HG02571 (cell line): ENCODE measurements around the gene MYO1B.
"Not testable (repeated sequence)": the region's sequence is repeated elsewhere in the genome, so short reads cannot be mapped to it uniquely, and the experiment has no call there.

Experiments used
- ATAC-seq: cut with Tn5 transposase; IDR thresholded peaks from one replicate; pipeline ENCODE4 v1.9.1; 2021; ENCODE audit warnings: mild to moderate bottlenecking, moderate library complexity; ENCODE audit not compliant: unreplicated experiment

Gene MYO1B

DNA sequence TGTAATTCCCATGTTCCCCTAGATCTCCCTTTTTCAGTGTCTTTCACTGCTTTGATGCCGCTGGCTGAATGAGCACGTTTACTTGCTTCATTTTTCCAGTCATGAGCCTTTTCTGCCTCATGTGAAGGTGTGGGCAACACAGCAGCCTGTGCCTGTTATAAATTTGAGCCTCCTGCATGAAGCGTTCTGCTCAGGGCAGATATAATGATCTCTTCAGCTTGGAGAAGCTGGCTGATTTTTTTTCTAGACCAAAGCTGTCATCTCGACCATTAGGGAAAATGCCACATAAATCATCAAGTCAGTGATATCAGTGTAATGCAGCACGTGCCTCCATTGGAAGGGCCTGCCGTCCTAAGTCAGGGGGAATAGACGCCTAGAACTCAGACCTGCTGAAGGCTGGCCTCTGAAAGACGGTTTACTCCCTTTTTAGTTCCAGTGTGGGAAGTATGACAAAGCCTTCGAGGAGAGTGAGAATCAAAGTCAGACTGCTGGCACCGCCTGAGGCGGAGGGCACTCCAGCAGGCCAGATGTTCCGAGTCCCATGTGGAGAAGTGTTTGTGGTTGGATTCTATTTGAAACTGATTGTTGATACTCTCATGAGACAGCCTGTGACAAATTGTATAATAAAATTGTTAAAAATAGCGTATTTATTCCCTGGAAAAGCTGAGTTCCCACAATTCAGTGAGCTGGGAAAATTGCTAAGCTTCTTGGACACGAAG lies 196.5 kb downstream of the MYO1B start:
- no peak for ATAC-seq

DNA sequence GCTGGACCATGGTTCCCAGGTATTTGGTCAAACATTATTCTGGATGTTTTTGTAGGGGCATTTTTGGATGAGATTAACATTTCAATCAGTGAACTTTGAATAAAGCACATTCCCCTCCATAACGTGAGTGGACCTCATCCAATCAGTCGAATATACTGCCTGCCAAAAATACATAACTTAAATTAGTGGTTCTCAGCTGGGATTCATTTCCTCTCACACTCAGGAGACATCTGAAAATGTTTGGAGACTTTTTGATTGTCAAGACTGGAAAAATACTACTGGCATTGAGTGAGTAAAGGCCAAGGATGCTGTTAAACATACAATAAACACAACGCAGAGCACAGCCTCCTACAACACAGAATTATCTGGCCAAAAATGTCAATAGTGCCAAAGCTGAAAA lies 198.2 kb downstream of the MYO1B start:
- no peak for ATAC-seq

DNA sequence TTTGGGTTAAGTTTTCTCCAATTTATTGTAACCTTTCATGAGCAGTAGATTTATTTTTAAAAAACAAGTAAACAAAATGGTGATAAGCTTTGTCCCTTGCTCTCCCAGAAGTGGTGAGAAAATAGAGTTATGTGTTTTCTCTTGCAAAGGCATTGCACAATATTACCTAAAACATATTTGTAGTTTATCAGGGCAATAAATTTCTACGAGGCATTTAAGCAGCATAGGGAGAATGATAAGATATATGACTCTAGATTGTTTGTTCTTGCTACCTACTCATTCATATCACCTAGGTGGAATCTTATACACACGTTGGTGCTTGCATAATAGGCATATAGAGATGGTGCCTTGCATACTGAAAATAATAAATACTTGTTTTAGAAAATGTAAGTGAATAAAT lies 201.7 kb downstream of the MYO1B start:
- ATAC-seq, result no peak

DNA sequence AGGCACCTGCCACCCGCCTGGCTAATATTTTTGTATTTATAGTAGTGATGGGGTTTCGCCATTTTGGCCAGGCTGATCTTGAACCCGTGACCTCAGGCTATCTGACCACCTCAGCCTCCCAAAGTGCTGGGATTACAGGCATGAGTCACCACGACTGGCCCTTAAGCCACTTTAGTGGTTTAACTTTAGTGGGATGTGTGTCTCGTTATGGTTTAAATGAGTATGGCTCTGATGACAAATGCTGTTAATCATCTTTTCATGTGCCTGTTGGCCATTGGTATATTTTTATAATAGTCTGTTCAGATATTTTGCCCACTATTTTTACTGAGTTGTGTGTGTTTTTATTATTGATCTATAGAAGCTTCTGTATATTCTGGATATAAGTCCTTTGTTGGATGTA lies 205.9 kb downstream of the MYO1B start:
- ATAC-seq, result no peak

DNA sequence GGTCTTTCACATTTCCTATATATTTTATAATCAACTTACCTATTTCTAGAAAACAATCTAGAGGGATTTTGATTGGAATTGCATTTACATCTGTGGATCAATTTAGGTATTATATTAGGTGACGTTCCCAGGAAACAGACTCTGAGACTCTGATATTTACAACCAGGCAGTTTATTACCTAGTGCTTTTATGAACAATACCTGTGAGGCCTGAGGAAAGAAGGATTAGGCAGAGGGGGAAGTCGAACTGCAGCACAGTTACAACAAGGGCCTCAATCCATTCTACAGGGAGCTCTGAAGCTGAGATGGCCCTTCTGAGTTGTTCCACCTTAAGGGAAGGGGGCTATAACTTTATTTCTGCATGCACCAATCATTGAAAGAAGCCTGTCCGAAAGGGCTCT lies 206.9 kb downstream of the MYO1B start:
- no peak for ATAC-seq

DNA sequence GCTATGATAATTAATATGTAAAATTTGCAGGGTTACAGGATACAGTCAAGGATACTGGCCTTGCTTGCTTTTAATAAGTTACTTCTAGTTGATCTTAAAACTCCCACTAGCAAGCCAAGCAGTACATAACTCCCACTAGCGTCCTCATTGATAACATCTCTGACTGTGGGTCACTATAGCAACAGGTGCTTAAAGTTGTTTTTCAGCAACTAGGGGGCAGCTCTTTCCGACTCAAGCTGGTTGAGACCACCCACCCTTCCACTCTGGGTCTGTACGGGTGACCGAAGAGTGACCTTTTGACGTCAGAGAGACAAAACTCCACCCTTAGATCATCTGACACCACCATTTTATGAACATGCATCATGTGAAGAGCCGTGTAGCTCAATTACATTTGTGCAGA lies 208.6 kb downstream of the MYO1B start:
- ATAC-seq, result no peak

DNA sequence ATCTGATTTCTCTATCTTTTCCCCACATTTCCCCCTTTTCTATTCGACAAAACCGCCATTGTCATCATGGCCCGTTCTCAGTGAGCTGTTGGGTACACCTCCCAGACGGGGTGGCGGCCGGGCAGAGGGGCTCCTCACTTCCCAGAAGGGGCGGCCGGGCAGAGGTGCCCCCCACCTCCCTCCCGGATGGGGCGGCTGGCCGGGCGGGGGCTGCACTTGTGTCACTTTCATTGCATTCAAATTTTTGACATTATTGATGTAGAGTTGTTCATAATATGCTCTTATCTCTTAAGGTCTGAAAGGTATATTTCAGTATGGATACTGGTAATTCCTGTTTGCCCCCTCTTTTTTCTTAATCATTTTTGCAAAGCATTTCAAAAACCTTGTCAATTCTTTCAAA lies 211.3 kb downstream of the MYO1B start:
- ATAC-seq, result not testable (repeated sequence)

DNA sequence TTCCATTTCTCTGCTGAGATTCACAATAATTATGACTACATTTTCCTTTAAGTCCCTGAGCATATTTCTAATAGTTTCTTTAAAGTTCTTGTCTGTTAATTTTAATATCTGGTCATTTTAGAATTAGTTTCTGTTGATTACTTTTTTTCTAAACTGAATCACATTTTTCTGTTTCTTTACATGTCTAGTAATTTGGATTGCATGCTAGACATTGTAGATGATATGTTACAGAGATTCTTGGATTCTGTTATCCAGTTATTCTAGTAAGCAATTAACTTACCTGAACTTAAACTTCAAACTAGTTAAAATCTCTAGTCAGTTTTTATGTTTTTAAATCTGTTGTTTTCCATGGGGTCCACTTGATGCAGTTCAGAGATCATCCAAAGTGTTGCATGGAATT lies 214.0 kb downstream of the MYO1B start:
- ATAC-seq, result no peak

DNA sequence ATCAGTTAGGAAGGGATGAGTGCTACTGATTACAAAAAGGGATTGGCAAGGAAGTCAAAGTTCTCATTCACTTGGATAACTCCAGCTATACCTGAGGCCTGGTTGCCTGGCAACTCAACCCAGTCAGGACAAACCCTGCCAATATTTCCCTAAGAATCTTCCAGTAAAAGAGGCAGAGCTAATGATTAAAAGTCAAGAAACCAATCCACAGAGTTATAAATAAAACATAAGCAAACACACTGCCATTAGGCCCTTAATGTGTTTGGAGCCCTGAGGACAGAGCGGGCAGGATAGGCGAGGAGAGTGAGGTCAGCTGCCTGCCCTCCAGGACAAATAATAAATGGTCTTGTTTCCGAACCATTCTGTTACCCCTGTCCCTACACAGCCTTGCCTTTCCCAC lies 217.2 kb downstream of the MYO1B start:
- ATAC-seq, result no peak

DNA sequence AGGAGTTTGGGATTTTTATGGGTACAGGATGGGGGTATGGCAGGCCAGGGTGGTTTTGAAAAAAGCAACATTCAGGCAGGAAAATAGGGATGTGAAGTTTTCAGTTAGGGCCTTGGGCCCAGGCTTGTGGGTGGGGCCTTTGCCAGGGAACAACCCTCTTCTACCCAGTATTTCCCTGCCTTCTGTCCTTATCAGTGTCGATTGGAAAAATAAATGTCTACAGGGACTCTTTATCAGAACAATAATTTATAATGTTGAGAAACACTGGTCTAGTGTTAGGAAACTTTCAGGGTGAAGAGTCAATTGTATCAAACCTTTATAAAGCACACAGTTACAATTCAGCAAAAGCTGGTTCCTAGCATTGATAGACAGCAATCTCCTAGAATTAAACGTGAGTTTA lies 218.6 kb downstream of the MYO1B start:
- no peak for ATAC-seq

DNA sequence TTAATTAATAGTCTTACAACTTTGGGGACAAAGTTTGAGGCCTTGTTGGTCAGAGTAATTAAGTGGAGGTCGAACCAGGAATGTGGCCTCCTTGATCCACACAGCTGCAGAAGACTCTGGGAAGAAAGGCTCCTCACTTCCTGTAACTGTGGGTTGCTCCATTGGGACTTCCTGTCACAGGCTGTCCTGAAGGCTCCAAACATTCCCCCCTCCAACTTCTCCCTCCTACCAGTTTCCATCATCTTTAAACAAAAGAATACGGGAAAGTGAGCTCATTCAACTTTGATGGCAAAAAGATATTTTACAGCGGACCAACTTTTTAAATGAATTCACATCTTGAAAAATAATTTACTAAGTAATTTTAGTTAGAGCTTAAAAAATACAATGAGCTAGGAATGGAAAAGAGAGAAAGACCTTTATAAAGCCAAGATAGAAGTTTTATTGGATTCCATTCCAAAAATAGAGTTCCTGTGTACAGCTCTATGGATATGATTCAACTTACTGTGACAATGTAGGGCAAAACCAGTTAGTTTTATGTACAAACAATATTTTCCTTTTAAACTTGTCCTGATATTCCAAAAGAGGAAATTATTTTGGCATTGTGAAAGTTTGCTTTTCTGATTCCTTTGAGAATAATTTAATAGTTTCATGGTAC lies 220.7 kb downstream of the MYO1B start:
- ATAC-seq, result no peak

DNA sequence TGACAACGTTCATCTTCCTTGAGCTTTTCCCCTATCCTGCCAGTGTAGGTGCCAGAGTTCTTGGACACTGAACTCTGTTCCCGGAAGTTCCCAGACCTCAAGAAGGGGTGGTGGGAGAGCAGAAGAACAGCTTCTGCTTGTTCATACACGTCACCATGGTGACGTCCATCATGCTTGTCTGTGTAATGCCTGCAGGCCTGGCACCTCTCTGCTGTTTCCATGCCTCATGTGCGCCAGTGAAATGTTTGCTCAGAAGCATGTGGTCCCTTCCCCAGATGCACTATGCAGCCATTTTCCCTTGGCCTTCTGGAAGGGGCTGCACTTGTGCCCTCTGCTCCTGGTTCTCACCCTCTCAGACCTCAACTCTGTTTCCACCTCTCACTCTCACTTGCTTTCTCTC lies 221.9 kb downstream of the MYO1B start:
- ATAC-seq, result no peak

DNA sequence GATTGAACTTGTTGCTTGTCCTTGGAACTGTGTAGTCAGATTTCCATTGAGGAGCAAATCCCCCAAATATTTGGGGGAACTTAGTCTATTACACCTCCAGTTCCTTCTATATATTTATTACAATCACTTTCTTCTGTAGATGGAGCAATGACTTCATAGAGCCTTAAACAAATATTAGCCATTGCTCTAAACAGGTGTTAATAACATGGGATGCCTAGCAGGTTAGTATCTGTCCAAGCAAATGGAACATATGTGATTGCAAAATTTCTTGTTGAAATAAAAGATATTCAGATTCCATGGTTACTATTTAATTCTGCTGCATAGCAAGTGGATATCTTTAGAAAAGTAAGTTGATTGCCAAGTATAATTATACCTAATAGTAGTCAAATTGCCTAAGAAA lies 225.1 kb downstream of the MYO1B start:
- ATAC-seq, result no peak

DNA sequence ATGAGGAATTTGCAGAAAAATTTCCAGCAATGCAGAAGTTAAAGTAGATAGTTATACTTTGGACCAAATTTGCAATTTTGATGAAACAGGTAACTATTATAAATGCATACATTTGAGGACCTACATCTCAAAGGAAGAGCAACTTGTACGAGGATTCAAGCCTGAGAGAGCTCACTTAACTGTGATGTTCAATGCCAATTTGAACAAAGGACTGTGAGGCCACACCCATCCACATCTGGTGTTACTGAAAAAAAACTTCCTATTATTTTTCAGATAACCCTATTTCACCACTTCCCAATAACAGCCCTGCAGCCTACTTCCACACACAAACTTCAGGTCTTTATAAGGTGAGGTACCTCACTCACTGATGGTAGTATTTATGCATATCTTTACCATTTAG lies 229.3 kb downstream of the MYO1B start:
- no peak for ATAC-seq
